ENCODE data around the gene MRAP.

MRAP gene

GRCh38 chr21:32278103-32278502 is 20.6 kb upstream of the MRAP start:
- CTCF ChIA-PET: no interaction called here
- POLR2A ChIA-PET: no interaction called here
- DNase-seq (ENCODE audit: extremely low spot score): no peak

GRCh38 chr21:32278518-32279376 is 19.9 kb upstream of the MRAP start, which contains the start of gene MIS18A:
MIS18A (minus strand) TSS chr21:32279049; CDS start chr21:32279014, 35 bp downstream.
- CTCF ChIA-PET: interaction anchor here (1.0 to 1.1 kb wide), 2 partner anchors 16 to 80 kb away, joined by 3 read pairs; no protein-coding TSS in a partner anchor
- POLR2A ChIA-PET: interaction anchor here (0.6 kb wide), 1 partner anchor 108 kb away, joined by 5 read pairs; no protein-coding TSS in a partner anchor
- peak; percentile 97 for DNase-seq (ENCODE audit: extremely low spot score)
- TF ChIP-seq CTCF (IDR thresholded peaks at IDR 0.05; ENCODE audit: control extremely low read depth, extremely low read depth, low read depth, missing control alignments): no peak

More at GRCh38 chr21:32278103-32278502, 20.6 kb upstream of the MRAP start:
- no peak for TF ChIP-seq CTCF (IDR thresholded peaks at IDR 0.05; ENCODE audit: control extremely low read depth, extremely low read depth, low read depth, missing control alignments)

GRCh38 chr21:32279377-32279680 is 19.3 kb upstream of the MRAP start:
- CTCF ChIA-PET: interaction anchor here (1.0 to 1.1 kb wide), 2 partner anchors 16 to 79 kb away, joined by 3 read pairs; no protein-coding TSS in a partner anchor
- no peak for DNase-seq (ENCODE audit: extremely low spot score)
- TF ChIP-seq CTCF (IDR thresholded peaks at IDR 0.05; ENCODE audit: control extremely low read depth, extremely low read depth, low read depth, missing control alignments): no peak
- POLR2A ChIA-PET: interaction anchor here (0.6 kb wide), 1 partner anchor 107 kb away, joined by 5 read pairs; no protein-coding TSS in a partner anchor

- no peak for DNase-seq (ENCODE audit: extremely low spot score)
- CTCF ChIA-PET: no interaction called here
Measured at GRCh38 chr21:32281531-32281930, 17.1 kb upstream of the MRAP start.

GRCh38 chr21:32282992-32283391 is 15.7 kb upstream of the MRAP start:
- no peak for DNase-seq (ENCODE audit: extremely low spot score)
- CTCF ChIA-PET: no interaction called here
- POLR2A ChIA-PET: no interaction called here
- TF ChIP-seq CTCF (IDR thresholded peaks at IDR 0.05; ENCODE audit: control extremely low read depth, extremely low read depth, low read depth, missing control alignments): no peak

More at GRCh38 chr21:32281531-32281930, 17.1 kb upstream of the MRAP start:
- TF ChIP-seq CTCF (IDR thresholded peaks at IDR 0.05; ENCODE audit: control extremely low read depth, extremely low read depth, low read depth, missing control alignments): no peak
- POLR2A ChIA-PET: no interaction called here

- POLR2A ChIA-PET: interaction anchor here (0.6 kb wide), 1 partner anchor 1359 kb away, joined by 3 read pairs; no protein-coding TSS in a partner anchor
- CTCF ChIA-PET: interaction anchor here (1.1 kb wide), 1 partner anchor 21 kb away, joined by 4 read pairs; no protein-coding TSS in a partner anchor
- no peak for TF ChIP-seq CTCF (IDR thresholded peaks at IDR 0.05; ENCODE audit: control extremely low read depth, extremely low read depth, low read depth, missing control alignments)
- no peak for DNase-seq (ENCODE audit: extremely low spot score)
Measured at GRCh38 chr21:32285476-32285875, 13.2 kb upstream of the MRAP start.
